GM18517 (cell line): ENCODE data around the gene CDH4.

Source experiments
- ATAC-seq: cut with Tn5 transposase; IDR thresholded peaks from one replicate; pipeline ENCODE4 v1.9.1; 2021; ENCODE audit warnings: mild to moderate bottlenecking, moderate library complexity; ENCODE audit not compliant: unreplicated experiment

CDH4 gene

DNA sequence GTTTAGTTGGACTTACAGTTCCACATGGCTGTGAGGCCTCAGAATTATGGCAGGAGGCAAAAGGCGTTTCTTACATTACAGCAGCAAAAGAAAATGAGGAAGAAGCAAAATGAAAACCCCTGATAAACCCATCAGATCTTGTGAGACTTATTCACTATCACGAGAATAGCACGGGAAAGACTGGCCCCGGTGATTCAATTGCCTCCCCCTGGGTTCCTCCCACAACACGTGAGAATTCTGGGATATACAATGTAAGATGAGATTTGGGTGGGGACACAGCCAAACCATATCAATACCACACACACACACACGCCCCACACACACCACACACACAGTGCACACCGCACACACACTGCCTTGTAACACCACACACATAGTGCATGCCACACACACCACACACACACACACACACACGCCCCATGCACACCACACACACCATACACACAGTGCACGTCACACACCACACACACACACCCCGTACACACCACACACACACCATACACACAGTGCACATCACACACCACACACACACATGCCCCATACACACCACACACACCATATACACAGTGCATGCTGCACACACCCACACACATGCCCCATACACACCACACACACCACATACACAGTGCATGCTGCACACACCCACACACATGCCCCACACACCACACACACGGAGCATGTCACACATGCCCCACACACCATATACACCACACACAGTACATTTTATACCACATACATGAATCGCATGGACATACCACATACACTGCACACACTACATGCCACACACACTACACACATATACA is 503.1 kb downstream of the CDH4 start:
- no peak for ATAC-seq

DNA sequence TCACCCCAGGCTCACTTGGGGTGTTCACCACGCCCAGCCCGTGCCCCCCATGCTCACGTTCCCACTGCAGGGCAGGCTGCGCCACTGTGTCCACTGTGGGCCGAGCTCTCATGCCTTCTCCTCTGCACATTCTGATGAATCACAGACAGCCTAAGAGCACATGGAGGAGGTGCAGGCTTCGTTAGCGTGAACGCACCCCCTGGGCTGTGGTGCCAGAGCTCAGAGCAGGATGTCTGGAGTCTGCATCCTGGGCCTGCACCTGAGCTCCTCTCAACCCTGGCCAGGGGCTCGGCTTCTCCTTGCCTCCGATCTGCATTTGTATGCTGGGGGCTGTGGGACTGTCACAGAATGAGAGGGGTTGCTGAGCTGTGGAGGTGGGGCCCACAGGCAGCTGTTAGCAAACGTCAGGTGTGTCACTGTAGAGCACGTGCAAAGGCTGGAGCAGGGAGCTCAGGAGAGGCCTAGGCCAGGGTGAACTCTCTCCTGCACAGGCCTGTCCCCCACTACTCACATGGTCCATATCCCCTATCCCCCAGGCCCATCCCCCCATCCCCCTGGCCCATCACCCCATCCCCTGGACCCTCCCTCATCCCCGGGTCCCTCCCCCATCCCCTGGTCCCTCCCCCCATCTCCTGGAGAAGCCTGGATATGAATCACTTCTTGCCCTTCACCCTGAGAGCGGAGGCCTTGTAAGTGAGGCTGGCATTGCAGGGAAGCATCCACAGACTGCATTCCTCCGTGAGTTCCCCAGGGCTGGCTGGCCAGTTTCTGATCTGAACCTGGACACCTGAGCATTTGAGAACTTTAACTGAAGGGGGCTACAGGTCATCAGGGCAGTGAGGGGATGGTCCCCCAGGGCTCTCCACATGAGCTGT is 504.1 kb downstream of the CDH4 start:
- no peak for ATAC-seq

DNA sequence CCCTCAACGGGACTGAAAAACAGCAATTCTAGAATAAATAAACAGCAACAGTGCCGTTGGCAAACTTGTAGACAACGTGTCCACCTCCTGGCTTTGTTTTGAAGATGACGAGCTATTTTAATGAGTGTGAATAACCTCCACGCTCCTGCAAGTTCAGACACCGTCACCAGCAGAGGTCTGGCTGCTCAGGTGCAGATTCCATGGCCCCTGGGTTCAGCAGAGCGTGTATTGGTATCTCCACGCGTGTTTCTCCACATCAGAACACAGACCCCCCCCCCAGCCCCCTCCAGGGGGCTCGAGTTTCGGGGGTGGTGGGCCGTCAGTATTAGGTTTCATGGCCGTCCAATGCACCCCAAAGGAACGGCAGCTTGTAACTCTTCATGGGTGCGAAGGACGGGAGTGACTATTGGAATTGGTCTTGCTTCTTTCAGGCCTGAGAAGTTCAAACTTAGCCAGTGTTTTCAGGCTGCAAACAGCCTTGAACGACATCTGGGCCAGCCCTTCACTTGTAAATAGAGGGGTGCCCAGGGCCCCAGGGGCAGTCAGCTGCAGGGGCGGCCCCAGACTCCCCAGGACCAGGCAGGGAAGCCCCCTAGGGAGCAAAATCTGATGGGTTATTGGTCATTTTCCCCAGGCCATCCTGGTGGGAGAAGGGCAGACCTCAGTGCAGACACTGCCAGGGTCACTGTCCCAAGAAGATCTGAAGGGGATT is 505.1 kb downstream of the CDH4 start:
- no peak for ATAC-seq

DNA sequence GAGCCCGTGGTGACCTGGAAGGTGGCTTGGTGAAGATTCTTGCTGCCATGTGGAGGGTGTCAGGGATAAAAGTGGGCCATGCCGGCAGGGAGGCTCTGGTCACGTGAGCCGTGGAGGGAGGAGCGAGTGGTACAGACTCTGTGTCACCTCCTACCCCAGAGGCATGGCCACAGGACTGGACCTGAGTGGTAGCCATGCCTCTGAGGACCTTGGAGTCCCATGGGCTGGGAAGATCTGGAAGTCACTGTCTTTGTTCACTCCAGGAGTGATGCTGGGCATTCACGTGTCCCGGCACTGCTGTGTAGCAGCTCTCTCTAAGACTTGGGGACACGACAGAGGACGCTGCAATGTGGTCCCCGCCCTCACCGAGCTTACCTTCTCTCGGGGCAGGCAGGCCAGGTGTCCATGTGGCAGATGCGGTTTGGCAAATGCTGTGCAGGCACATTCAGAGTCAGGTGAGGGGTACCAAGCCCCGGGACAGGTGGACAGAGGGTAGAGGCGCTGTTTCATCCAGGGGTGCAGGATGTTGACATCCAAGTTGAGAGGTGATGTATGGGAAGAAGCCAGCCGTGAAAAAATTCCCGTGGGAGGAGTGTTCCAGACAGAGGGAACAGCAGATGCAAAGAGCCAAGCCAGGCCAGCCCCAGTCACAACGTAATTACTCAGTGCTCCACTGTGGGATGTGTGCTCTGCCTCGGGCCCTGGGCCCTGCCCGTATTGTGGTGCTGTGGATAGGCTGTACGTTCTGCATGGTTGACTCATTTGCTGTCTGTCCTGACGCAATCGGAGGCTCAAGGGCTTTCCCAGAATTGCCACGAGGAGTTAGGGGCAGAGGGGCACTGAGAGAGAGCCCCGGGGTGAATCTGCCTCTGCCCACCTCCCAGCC is 505.9 kb downstream of the CDH4 start:
- no peak for ATAC-seq

DNA sequence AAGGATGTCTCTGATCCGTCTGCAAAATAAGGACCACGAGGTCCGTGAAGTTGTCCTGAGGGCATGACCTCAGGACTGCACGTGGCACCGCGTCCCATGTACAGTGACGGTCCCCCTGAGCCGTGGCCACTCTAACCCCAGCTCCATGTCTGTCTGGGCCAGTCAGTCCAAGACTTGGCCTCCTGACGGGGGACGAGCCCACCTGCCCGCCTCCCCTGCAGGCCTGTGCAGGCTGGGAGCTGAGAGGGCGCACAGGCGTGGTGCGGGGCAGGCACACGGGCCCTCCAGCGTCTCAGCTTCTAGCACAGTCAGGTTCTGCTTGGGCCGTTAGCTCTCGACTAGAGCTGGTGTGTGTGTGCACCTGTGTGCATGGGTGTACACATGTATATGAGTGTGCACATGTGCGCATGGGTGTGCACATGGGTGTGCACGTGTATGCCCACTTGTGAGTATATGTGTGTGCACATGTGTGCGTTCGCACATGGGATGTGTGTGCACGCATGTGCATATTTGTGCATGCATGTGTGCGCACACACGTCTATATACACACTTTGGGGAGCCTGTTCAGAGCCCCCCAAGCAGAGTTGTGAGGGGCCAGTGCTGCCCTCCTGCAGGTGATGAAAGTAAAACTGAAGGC is 506.6 kb downstream of the CDH4 start:
- ATAC-seq: no peak

DNA sequence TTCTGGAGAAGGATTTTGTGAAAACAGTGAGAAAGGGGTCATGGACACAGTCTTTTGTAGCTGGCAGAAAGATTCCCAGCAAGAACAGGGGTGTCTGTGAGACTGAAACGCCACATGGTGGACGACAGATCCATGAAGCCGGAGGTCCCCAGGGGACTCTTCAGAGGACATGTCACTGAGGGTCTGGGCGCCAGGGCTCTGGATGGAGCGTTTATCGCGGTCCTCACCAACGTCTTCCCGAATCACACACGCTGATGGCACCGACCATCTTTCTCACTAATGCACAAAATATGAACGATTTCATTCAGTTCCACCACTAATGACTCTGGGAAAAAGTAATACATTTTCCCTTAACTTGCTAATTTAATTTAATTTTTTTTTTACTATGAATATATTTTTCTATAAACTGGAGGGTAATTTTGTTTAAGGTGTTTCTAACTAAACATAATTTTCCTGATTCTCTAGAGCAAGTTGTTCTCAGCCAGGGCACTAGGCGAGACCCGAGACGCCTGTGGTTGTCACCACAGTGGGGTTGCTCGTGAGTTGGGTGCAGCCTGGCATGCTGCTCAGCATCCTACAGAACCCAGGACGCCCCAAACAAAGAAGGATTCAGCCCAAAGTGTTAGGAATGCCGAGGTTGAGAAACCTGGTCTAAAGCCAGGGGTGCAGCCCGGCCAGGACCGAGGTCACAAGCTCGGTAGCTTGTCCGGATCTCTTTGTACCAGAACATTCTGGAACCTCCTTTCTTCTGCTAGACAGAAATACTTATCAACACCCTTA is 507.4 kb downstream of the CDH4 start:
- no peak for ATAC-seq

DNA sequence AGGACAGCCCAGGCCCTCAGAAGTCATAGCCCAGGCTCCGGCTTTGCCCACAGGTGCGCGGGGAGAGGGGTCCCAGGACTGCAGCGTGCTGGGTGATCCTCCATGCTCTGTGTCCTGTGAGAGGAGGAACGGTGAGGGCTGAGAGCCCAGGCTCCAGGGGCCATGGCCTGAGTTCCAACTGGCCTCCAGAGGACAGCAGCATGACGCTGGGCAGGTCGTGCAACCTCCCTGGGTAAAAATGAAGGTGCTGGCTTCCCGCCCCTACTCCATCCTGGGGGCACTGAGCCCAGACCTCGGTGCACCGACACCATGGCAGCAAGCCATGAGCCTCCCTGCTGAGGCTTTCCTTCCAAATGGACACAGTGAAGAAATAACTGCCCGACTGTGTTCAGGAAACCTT is 508.3 kb downstream of the CDH4 start:
- no peak for ATAC-seq

DNA sequence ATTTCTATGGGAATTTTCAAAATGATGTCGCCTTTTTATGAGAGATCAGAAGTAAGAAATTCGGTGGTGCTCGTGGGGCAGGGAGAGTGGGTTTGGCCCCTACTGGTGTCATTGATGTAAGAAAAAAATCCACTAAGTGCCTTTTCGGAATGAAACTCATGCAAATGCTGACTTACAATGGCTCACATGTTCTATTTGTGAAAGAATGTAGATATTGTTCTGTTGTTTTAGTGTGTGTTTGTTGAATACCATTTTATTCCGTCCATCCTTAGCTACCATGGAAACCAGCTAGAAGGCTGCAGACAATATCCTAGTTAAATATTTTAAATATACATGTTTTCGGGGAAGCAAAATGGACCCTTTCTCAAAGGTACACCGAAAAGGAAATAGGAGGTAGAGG is 508.7 kb downstream of the CDH4 start:
- ATAC-seq: no peak

DNA sequence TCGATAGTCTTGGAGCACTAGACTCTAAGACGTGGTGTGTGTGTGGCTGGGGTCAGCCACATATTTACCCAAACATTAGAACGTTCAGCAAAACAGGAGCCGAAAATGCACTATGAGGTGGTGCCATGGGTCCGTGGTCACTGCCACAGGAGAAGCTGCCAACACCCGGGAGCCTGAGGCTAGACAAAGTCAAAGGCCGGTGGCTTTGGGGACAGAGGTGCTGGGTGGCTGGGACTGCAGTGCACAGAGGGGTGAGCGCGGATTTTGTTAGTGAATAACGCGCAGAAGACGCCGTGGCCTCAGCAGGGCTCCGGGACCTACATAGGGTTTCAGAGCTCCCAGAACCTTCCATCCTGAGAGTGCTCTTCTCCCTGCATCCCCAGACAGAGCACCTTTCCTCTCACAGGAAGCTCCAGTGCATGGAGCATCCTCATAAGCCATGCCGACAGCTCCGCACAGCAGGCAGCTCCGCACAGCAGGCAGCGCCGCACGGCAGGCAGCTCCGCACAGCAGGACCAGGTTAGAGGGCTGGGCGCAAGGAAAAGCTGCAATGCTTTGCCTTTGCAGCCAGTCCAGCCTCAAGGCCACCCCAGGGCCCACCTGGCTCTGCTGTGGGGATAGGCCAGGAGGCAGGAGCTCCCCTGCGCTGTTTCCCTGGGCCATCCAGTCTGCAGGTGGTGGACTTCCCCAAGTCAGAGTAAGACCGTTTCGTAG is 509.5 kb downstream of the CDH4 start:
- no peak for ATAC-seq

DNA sequence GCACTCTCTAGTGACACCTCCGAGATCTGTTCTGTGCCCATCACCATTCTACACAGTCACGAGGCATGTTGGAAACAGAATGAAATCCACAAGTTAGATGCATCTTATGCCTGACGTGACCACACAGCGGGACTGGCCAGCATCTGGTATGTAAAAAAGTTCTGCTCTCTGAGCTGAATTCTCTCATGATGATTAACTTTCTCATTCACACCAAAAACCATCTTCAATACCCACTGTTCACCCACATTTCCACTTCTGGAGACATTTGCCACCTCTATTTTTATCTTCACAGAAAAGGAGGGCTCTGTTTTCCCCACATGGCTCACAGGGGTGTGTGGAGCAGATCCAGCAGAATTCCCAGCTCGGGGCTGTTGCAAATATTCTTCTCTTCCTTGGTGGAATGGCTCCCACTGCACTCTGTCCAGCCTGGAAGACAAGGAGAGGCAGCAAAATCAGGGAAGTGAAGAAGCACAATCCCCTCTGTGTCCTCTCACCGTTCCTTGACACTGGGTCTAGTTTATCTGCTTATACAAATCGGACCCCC is 510.2 kb downstream of the CDH4 start:
- ATAC-seq: no peak

DNA sequence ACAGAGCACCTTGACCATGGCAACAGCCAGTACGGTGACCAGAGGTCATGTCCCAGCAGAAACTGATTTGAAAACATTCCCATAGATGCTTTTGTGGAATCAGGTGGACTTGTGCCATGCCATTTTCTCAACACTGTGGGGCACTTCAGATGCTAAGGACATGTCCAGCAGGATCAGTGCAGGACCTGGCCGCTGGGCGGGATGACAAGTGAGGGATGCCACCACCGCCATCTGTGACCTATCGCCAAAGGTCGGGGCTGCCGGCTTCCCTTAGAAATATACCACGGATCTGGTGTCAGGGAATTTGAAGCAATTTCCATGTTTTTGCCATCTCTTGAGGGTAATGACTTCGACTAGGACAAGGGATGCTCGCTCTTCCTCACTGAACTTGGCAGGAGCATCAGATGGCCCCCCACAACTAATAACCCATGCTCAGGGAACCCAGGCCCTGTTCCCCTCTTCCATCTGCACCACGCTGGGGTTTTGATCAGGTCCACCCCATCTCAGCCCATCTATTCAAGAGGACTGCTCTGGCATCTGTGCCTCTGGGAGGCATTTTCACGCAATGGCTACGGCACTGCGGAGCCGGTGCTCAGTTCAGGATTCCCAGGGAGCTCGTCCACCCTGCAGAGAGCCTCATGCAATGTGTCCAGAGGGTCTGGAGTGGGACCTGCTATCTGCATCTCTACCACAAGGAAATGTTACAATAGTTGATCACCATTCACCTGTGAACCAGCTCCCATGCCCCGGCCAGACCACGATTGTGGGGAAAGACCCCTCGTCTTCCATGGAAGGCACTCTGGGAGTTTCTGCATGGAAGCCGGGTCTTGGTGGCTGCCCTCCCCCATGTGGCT is 511.1 kb downstream of the CDH4 start:
- no peak for ATAC-seq

DNA sequence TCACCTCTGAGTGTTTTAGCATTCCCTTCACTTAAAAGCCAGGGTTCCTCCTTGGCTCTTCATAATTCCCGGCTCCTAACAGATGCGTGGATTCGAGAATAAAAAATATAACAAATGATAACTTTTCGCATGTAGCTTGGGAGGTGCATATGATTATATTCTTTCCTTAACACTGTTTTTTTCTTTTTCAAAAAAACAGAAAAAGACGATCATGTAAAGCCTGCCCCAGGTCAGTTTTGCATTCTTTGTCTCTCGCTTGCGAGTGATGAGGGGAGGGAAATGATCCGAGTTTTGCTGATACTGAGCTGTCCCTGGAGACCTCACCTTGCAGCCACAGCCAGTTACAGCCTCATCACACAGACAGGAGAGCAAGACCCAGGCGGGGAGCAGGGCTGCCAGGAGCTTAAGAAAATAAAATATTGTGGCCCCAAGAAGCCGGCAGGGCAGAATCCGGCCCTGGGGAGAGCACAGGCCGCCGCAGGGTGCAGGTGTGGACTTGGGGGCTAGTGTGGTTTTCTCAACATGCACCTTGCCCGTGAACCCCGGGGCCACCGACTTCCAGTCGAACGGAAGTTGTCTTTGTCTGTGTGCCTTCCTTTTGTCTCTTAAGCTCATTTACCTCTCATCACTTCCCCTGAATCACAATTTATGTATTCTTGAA is 511.8 kb downstream of the CDH4 start:
- no peak for ATAC-seq

DNA sequence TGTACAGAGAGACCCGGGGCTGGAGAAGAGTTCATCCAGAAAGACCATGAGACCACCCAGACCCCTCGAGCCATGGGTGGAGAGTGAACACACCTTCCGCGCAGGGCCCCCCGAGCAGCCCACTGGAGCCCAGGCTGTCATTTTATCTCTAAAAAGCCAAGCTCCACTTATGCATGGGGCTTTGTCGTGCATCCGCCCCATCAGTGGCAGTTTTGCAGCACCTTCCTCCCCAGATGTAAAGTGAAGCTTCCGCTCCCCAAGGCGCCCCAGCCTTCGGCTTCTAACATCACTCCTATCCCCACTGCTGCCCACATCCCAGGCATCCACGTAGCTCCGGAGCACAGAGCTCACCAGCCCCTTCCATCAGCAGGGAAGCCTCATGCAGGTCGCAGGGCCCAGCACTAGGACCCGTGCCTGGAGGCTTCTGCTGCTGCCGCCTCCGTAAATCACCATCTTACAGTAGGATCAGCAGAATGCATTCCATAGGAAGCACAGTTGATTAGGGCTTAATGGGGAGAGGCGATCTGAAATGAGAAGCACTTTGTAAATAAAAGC is 512.5 kb downstream of the CDH4 start:
- no peak for ATAC-seq

DNA sequence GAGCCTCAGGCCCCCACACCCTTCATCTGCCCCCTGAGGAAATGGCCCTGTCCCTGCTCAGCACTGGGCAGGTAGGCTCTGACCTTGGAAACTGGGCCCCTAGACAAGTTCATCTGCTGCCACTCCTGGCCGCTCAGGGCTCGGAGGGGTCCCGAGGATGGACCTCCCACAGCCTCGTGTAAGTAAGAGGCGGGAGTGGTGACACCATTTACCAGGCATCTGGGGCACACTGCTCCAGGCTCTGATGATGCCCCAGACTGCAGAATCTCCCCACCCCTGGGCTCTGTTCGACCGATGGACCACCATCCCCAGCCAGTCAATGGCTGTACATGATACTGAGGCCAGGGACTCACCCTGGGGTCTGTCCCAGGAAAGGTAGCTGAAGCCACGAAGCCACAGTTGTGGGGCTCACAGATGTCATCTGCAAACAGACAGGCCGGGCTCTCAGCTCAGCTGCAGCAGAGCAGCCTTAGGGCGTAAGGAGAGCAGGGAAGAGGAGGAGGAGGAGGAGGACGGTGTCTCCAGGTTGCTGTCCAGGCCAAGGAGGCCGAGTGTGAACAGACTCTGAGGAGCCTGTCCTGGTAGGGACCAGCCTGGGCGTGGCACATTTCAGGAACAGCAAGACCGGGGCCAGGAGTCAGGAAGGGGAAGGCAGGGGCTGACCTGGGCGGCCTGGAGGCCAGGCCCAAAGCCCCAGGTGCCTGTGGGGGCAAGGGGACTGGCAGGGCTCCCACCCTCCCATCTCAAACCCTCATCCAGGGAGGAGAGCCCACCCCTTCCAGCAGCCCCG is 513.2 kb downstream of the CDH4 start:
- ATAC-seq: no peak

DNA sequence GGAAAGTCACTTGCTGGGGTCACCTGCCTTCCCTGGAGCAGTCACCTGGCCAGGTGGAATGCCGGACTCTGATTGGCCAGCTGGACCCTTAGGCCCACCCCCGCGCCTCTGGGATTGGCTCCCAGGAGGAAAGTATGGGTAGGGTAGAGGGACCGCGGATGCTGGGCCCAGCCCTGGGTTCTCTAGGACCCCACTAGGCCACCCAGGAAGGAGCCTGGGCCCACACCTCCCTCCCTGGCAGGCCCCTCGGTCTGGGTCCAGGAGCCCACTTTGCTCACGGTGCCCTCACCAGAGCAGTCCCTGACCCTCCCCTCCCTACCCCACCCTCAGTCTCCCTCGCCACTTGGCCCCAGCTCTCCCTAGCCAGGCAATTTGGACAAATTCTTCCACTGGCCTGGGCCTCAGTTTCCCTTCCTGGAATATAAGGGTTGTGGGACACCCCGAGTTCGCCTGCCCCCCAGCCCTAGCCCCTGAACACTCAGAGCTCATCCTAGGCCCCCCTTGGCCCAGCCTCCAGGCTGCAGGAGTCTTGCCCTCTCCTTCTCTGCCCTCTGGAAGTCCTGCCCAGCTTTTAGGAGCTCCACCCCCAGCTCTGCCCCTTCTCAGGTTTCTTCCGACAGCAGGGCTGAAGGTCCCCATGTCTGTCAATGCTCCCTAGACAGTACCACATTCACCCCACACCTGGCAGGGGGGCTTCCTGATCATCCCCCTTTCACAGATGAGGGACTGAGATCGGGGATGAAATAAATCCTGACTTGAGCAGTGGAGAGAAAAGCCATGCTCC is 514.0 kb downstream of the CDH4 start:
- no peak for ATAC-seq
